Transverse colon (tissue), 3 donors: ENCODE data around the gene FGF1.

Experiments
- CTCF ChIP-seq, 5 experiments: fragments of 200-600 bp in 3 of 5; fragments of 450-650 bp in 2 of 5; sonication (generic) in 3 of 5; IDR thresholded peaks; 1 replicate in 2 of 5; 2 replicates in 3 of 5; pipeline ENCODE4 v1.5.1; 2016 to 2017; ENCODE audit warnings: antibody characterized with exemption in 5 of 5, inconsistent platforms in 3 of 5, mild to moderate bottlenecking in 2 of 5, moderate library complexity in 1 of 5
- POLR2A ChIP-seq: fragments of 450-650 bp; IDR thresholded peaks from one replicate; pipeline ENCODE4 v1.6.1; 2016; ENCODE audit warnings: antibody characterized with exemption, mild to moderate bottlenecking, moderate library complexity

- TF ChIP-seq POLR2A (no peak), CTCF (IDR thresholded peaks at IDR 0.05) (no peak)
Measured at GRCh38 chr5:142688281-142688989, 2.5 kb upstream of the FGF1 start.
